Measurements from ENCODE around the gene MAN1C1.

- TF ChIP-seq SMC3 (IDR thresholded peaks at IDR 0.05; ENCODE audit: low read depth, low read length), result no peak
- no peak for TF ChIP-seq CTCF (IDR thresholded peaks at IDR 0.05)
- no peak for TF ChIP-seq POLR2AphosphoS5 (IDR thresholded peaks at IDR 0.05; ENCODE audit: low read depth, low read length)
- no peak for TF ChIP-seq JUND (IDR thresholded peaks at IDR 0.05)
- TF ChIP-seq RFX5 (IDR thresholded peaks at IDR 0.05; ENCODE audit: low read length), result no peak
- no peak for TF ChIP-seq GATA2 (CRISPR knock-in tag; IDR thresholded peaks at IDR 0.05)
Measured at GRCh38 chr1:25690396-25690956, 73.9 kb downstream of the MAN1C1 start.
